Activated CD8-positive, alpha-beta memory T cell treated with anti-CD3 and anti-CD28 coated beads, Interleukin-2, amount 50 U/mL, for 24 hours (primary cell): ENCODE data around the gene PLA2G3.

ENCODE experiments used
- DNase-seq: peaks from one replicate; pipeline ENCODE4 v3.0.0-alpha.2; 2020; ENCODE audit errors: extremely low read depth

Gene PLA2G3

GRCh38 chr22:31085928-31086327 lies 54.4 kb downstream of the PLA2G3 start:
- no peak for DNase-seq

DNA sequence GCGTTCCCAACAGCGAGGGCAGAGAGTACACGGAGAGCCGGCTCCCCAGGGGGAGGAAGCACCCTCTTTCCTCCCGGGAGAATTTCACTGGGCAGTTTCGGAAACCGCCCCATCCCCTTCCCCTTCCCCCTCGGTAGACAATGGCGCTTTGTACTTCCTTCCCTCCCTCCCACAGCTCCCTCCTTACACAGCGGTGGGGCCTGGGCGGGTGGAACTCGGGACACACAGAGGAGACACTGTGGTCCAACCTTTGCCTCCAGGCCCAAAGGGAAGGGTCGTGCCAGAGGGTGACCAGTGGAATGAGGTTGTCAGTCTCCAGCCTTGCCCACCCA lies 54.8 kb downstream of the PLA2G3 start:
- DNase-seq = no peak

GRCh38 chr22:31084811-31085492 lies 55.4 kb downstream of the PLA2G3 start:
- peak; percentile 66 for DNase-seq
